Measurements from ENCODE around the gene CD160.

- no peak for TF ChIP-seq CTCF (IDR thresholded peaks at IDR 0.05; ENCODE audit: low read length)
- TF ChIP-seq EZH2 (optimal IDR thresholded peaks at IDR 0.05; ENCODE audit: low read depth, low read length): no peak
These were observed 9.9 kb downstream of the CD160 start for GRCh38 chr1:145729196-145729595.

All from MM.1S (cell line).